HepG2 (cell line): ENCODE results near the gene ARVCF. TPM values are rescaled to one million over a fixed set of nuclear protein-coding genes. Genes with fewer than 3 reads are reported as not detected.

Source experiments
- FOXC1 ChIP-seq: sonication (generic); formaldehyde crosslinking; IDR thresholded peaks from 2 replicates; pipeline ENCODE4 v1.8.0; 2022; ENCODE audit warnings: mild to moderate bottlenecking, missing genetic modification reagents, borderline replicate concordance
- GATAD1 ChIP-seq: IDR thresholded peaks from 2 replicates; pipeline ENCODE4 v1.6.1; 2016; ENCODE audit warnings: missing genetic modification reagents, missing compliant biosample characterization
- KDM5B ChIP-seq: sonication (generic); formaldehyde crosslinking; IDR thresholded peaks from 2 replicates; pipeline ENCODE4 v1.4.0; 2020; ENCODE audit warnings: missing genetic modification reagents, mild to moderate bottlenecking, borderline replicate concordance
- LCORL ChIP-seq, 2 experiments: fragments of 450-650 bp in 1 of 2; sonication (generic) in 1 of 2; formaldehyde crosslinking in 1 of 2; IDR thresholded peaks; 2 replicates each; pipeline versions ENCODE4 v1.5.0 to v1.6.1; 2017 to 2020; ENCODE audit warnings: antibody characterized with exemption in 1 of 2, missing genetic modification reagents in 1 of 2
- NPAS2 ChIP-seq: sonication (generic); formaldehyde crosslinking; IDR thresholded peaks from 2 replicates; pipeline ENCODE4 v1.8.0; 2022; ENCODE audit warnings: mild to moderate bottlenecking, missing genetic modification reagents, borderline replicate concordance
- PAWR ChIP-seq: sonication (generic); formaldehyde crosslinking; IDR thresholded peaks from 2 replicates; pipeline ENCODE4 v1.4.0; 2020; ENCODE audit warnings: missing genetic modification reagents, mild to moderate bottlenecking, borderline replicate concordance
- RARA ChIP-seq: IDR thresholded peaks from 2 replicates; pipeline ENCODE4 v1.6.1; 2016; ENCODE audit warnings: missing genetic modification reagents, missing compliant biosample characterization
- RFXANK ChIP-seq: IDR thresholded peaks from 2 replicates; pipeline ENCODE4 v1.6.1; 2016
- SAFB2 ChIP-seq: sonication (generic); formaldehyde crosslinking; IDR thresholded peaks from 2 replicates; pipeline ENCODE4 v1.5.1; 2020; ENCODE audit warnings: missing genetic modification reagents, low read depth, mild to moderate bottlenecking, borderline replicate concordance
- TEAD3 ChIP-seq: optimal IDR thresholded peaks from 2 replicates; pipeline ENCODE3; 2016; ENCODE audit warnings: borderline replicate concordance
- TOE1 ChIP-seq: sonication (generic); formaldehyde crosslinking; IDR thresholded peaks from 2 replicates; pipeline ENCODE4 v1.4.0; 2020; ENCODE audit warnings: mild to moderate bottlenecking, missing genetic modification reagents
- YEATS2 ChIP-seq: sonication (generic); formaldehyde crosslinking; IDR thresholded peaks from 2 replicates; pipeline ENCODE4 v1.4.0; 2020; ENCODE audit warnings: missing genetic modification reagents, borderline replicate concordance
- ZFP1 ChIP-seq: IDR thresholded peaks from 2 replicates; pipeline ENCODE4 v1.6.1; 2016
- ZNF207 ChIP-seq: fragments of 450-650 bp; IDR thresholded peaks from 2 replicates; pipeline ENCODE4 v1.6.1; 2016; ENCODE audit warnings: antibody characterized with exemption, borderline replicate concordance
- ZNF232 ChIP-seq: sonication (generic); formaldehyde crosslinking; IDR thresholded peaks from 2 replicates; pipeline ENCODE4 v1.4.0; 2020; ENCODE audit warnings: missing genetic modification reagents, borderline replicate concordance
- ZNF24 ChIP-seq: fragments of 450-650 bp; IDR thresholded peaks from 2 replicates; pipeline ENCODE4 v1.6.1; 2017; ENCODE audit warnings: antibody characterized with exemption, mild to moderate bottlenecking
- ZNF274 ChIP-seq: sonication (generic); formaldehyde crosslinking; IDR thresholded peaks from 2 replicates; pipeline ENCODE4 v1.5.1; 2020; ENCODE audit warnings: mild to moderate bottlenecking, missing genetic modification reagents
- ZNF572 ChIP-seq: sonication (generic); formaldehyde crosslinking; IDR thresholded peaks from 2 replicates; pipeline ENCODE4 v1.5.1; 2020; ENCODE audit warnings: mild to moderate bottlenecking, missing genetic modification reagents
- ZNF660 ChIP-seq: sonication (generic); formaldehyde crosslinking; IDR thresholded peaks from 2 replicates; pipeline ENCODE4 v1.5.1; 2020; ENCODE audit warnings: mild to moderate bottlenecking, low read depth, missing genetic modification reagents, borderline replicate concordance
- ZNF768 ChIP-seq: sonication (generic); formaldehyde crosslinking; IDR thresholded peaks from 2 replicates; pipeline ENCODE4 v1.4.0; 2020; ENCODE audit warnings: missing genetic modification reagents
- ZNF792 ChIP-seq: IDR thresholded peaks from 2 replicates; pipeline ENCODE4 v1.6.1; 2016
- ZSCAN22 ChIP-seq: sonication (generic); formaldehyde crosslinking; IDR thresholded peaks from 2 replicates; pipeline ENCODE4 v1.4.0; 2020; ENCODE audit warnings: mild to moderate bottlenecking, missing genetic modification reagents
- polyA plus RNA-seq, 8 experiments: library from polyadenylated mRNA; depleted of rRNA in 3 of 8; stranded (reverse) in 7 of 8; unstranded in 1 of 8; fragments of >200 nt; fragmentation: Illumina TruSeq in 4 of 8; extraction: Trizol in 4 of 8; gene quantifications; 2 replicates each; pipeline versions ENCODE4 v1.2.1 to v1.2.3, GENCODE V29; 2011 to 2016; ENCODE audit warnings: low read depth in 4 of 8, missing spikeins in 1 of 8, mixed read lengths in 1 of 8; ENCODE audit not compliant: insufficient read depth in 1 of 8
- total RNA-seq, 5 experiments: library from RNA; depleted of rRNA; stranded (reverse); fragments of >200 nt; fragmentation: Illumina TruSeq; extraction: Trizol; gene quantifications; 2 replicates each; pipeline ENCODE4 v1.2.3, GENCODE V29; 2016; ENCODE audit warnings: low read depth in 1 of 5
- TF ChIP-seq, protein P1 (sequence below): sonication (generic); formaldehyde crosslinking; IDR thresholded peaks from 2 replicates; pipeline ENCODE4 v1.9.0; 2021; ENCODE audit warnings: missing genetic modification reagents, borderline replicate concordance
- TF ChIP-seq, protein P2 (sequence below): sonication (generic); formaldehyde crosslinking; IDR thresholded peaks from 2 replicates; pipeline ENCODE4 v1.9.0; 2021; ENCODE audit warnings: missing genetic modification reagents, mild to moderate bottlenecking, borderline replicate concordance

Gene ARVCF
- total and polyA plus RNA-seq, 2 of the 13 experiments (the other 11 are each of a cell fraction or from before 2014, with no cell fraction given), result 16.4 to 17.7 TPM

- no peak for TF ChIP-seq ZNF660 (CRISPR knock-in tag)
- TF ChIP-seq, protein P1, sequence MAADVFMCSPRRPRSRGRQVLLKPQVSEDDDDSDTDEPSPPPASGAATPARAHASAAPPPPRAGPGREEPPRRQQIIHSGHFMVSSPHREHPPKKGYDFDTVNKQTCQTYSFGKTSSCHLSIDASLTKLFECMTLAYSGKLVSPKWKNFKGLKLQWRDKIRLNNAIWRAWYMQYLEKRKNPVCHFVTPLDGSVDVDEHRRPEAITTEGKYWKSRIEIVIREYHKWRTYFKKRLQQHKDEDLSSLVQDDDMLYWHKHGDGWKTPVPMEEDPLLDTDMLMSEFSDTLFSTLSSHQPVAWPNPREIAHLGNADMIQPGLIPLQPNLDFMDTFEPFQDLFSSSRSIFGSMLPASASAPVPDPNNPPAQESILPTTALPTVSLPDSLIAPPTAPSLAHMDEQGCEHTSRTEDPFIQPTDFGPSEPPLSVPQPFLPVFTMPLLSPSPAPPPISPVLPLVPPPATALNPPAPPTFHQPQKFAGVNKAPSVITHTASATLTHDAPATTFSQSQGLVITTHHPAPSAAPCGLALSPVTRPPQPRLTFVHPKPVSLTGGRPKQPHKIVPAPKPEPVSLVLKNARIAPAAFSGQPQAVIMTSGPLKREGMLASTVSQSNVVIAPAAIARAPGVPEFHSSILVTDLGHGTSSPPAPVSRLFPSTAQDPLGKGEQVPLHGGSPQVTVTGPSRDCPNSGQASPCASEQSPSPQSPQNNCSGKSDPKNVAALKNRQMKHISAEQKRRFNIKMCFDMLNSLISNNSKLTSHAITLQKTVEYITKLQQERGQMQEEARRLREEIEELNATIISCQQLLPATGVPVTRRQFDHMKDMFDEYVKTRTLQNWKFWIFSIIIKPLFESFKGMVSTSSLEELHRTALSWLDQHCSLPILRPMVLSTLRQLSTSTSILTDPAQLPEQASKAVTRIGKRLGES, result no peak
- TF ChIP-seq ZNF572 (CRISPR knock-in tag), result peak; percentile 96; the same call in 1 of the 2 replicates
- TF ChIP-seq KDM5B (CRISPR knock-in tag), result peak; percentile 72
- no peak for TF ChIP-seq LCORL (IDR thresholded peaks at IDR 0.05)
- peak; percentile 83; the same call in 1 of the 2 replicates for TF ChIP-seq LCORL (CRISPR knock-in tag; IDR thresholded peaks at IDR 0.05)
- 0 out of 2 replicates have a peak, but pooled peaks have one; percentile 30 for TF ChIP-seq ZFP1 (CRISPR knock-in tag)
- peak; percentile 80; the same call in 1 of the 2 replicates for TF ChIP-seq ZNF232 (CRISPR knock-in tag)
- TF ChIP-seq, protein P2, sequence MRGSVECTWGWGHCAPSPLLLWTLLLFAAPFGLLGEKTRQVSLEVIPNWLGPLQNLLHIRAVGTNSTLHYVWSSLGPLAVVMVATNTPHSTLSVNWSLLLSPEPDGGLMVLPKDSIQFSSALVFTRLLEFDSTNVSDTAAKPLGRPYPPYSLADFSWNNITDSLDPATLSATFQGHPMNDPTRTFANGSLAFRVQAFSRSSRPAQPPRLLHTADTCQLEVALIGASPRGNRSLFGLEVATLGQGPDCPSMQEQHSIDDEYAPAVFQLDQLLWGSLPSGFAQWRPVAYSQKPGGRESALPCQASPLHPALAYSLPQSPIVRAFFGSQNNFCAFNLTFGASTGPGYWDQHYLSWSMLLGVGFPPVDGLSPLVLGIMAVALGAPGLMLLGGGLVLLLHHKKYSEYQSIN (CRISPR knock-in tag), result no peak
- TF ChIP-seq TOE1 (CRISPR knock-in tag), result peak; percentile 88; the same call in 1 of the 2 replicates
- TF ChIP-seq YEATS2 (CRISPR knock-in tag), result peak; percentile 57
- TF ChIP-seq ZNF207, result no peak
- TF ChIP-seq ZNF768 (CRISPR knock-in tag), result peak; percentile 35; the same call in 1 of the 2 replicates
- peak; percentile 57 for TF ChIP-seq GATAD1 (CRISPR knock-in tag)
- no peak for TF ChIP-seq ZNF24
- TF ChIP-seq FOXC1 (CRISPR knock-in tag), result no peak; the same call in 1 of the 2 replicates
- TF ChIP-seq RARA (CRISPR knock-in tag), result peak; percentile 96
- no peak for TF ChIP-seq ZNF792 (CRISPR knock-in tag)
- no peak for TF ChIP-seq PAWR (CRISPR knock-in tag)
- no peak for TF ChIP-seq ZSCAN22 (CRISPR knock-in tag)
- TF ChIP-seq NPAS2, result no peak
- no peak for TF ChIP-seq ZNF274 (CRISPR knock-in tag)
- peak; percentile 48; the same call in 1 of the 2 replicates for TF ChIP-seq SAFB2 (CRISPR knock-in tag)
- peak; percentile 65 for TF ChIP-seq TEAD3
- peak; percentile 51; the same call in 1 of the 2 replicates for TF ChIP-seq RFXANK (CRISPR knock-in tag)
Measured at GRCh38 chr22:19970479-19971275, 45.9 kb downstream of the ARVCF start (continued).
